T follicular helper cell (primary cell): ENCODE results near the gene SPAG16.
"Not testable (repeated sequence)": the region's sequence is repeated elsewhere in the genome, so short reads cannot be mapped to it uniquely, and the experiment has no call there.

Source experiments
- DNase-seq: peaks from one replicate; pipeline ENCODE4 v3.0.0-alpha.2; 2020; ENCODE audit warnings: low read depth

Gene SPAG16

GRCh38 chr2:213271947-213272346, 12.3 kb upstream of the SPAG16 start:
- DNase-seq = no peak

- no peak for DNase-seq
These were observed 10.1 kb upstream of the SPAG16 start for GRCh38 chr2:213274143-213274542.

- no peak for DNase-seq
These were observed 9.0 kb upstream of the SPAG16 start for GRCh38 chr2:213275265-213275664.

- not testable (repeated sequence) for DNase-seq
These were observed 7.1 kb upstream of the SPAG16 start for GRCh38 chr2:213277134-213277533.

GRCh38 chr2:213279116-213279620, 5.1 kb upstream of the SPAG16 start:
- DNase-seq = no peak

- no peak for DNase-seq
These were observed 4.3 kb upstream of the SPAG16 start for GRCh38 chr2:213279971-213280370.

- no peak for DNase-seq
These were observed 3.1 kb upstream of the SPAG16 start for GRCh38 chr2:213281156-213281555.

- DNase-seq = no peak
These were observed 1.1 kb downstream of the SPAG16 start for GRCh38 chr2:213285404-213285803.

- no peak for DNase-seq
These were observed 1.9 kb downstream of the SPAG16 start for GRCh38 chr2:213286161-213286560.

- DNase-seq = no peak
These were observed 4.8 kb downstream of the SPAG16 start for GRCh38 chr2:213288913-213289700.

GRCh38 chr2:213290501-213290900, 6.2 kb downstream of the SPAG16 start:
- DNase-seq = no peak

- no peak for DNase-seq
These were observed 12.0 kb downstream of the SPAG16 start for GRCh38 chr2:213296270-213296669.

GRCh38 chr2:213306316-213306942, 22.2 kb downstream of the SPAG16 start:
- no peak for DNase-seq

- no peak for DNase-seq
These were observed 31.1 kb downstream of the SPAG16 start for GRCh38 chr2:213315168-213315876.

GRCh38 chr2:213316001-213316735, 31.9 kb downstream of the SPAG16 start:
- DNase-seq = no peak

GRCh38 chr2:213317929-213318328, 33.7 kb downstream of the SPAG16 start:
- DNase-seq = no peak

GRCh38 chr2:213320604-213321003, 36.3 kb downstream of the SPAG16 start:
- no peak for DNase-seq

GRCh38 chr2:213336253-213336770, 52.0 kb downstream of the SPAG16 start:
- no peak for DNase-seq

- no peak for DNase-seq
These were observed 69.2 kb downstream of the SPAG16 start for GRCh38 chr2:213353419-213353818.

- DNase-seq = no peak
These were observed 92.4 kb downstream of the SPAG16 start for GRCh38 chr2:213376644-213377043.

- not testable (repeated sequence) for DNase-seq
These were observed 122.8 kb downstream of the SPAG16 start for GRCh38 chr2:213407027-213407426.
